ENCODE results near the gene TRAF4.

TRAF4 gene

DNA sequence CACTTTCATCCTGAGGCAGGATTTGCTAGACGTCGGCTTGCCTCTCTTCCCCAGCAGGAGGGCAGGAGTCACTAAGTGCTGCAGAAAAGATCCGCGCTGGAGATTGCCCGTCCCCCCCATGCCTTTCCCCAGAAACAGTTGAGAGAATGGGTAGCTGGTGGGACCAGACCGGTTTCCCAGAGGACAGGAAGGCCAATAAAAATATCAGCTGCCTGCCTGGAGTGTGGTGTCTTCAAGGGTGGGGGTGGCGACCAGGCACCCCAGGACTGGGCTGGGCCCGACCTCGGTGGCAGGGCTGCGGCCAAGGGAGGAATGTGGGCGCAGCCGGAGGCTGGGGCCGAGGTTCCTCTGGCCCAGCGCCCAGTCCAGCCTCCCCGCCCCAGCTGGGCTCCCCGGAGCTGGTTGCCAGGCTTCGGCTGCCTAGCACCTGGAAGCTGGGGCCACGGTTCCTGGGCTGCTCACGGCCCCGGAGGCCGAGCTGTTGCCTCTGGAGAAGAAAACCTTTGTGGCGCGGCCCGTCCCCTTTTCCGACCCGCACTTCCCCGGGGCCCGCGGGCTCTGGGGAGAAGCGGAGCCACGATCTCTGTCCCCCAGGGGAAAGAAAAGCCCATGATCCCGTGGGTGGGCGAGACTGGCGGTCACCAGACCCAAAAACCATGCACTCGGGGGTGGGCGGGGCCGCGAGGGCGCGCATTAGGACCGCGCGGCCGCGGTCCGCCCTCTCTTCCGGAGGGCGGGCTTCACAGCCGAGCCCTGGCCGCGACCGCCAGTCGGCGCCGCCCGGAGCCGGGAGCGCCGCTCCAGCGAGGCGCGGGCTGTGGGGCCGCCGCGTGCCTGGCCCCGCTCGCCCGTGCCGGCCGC is at the start of gene TRAF4:
Gene TRAF4 (plus strand): TSS at position 769 of the 861 bp plus-strand sequence. CDS start 102 bp downstream, outside the sequence.
- TF ChIP-seq, protein P1, sequence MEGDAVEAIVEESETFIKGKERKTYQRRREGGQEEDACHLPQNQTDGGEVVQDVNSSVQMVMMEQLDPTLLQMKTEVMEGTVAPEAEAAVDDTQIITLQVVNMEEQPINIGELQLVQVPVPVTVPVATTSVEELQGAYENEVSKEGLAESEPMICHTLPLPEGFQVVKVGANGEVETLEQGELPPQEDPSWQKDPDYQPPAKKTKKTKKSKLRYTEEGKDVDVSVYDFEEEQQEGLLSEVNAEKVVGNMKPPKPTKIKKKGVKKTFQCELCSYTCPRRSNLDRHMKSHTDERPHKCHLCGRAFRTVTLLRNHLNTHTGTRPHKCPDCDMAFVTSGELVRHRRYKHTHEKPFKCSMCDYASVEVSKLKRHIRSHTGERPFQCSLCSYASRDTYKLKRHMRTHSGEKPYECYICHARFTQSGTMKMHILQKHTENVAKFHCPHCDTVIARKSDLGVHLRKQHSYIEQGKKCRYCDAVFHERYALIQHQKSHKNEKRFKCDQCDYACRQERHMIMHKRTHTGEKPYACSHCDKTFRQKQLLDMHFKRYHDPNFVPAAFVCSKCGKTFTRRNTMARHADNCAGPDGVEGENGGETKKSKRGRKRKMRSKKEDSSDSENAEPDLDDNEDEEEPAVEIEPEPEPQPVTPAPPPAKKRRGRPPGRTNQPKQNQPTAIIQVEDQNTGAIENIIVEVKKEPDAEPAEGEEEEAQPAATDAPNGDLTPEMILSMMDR (IDR thresholded peaks at IDR 0.05; ENCODE audit: low read depth, low read length, missing control alignments), result no peak
- DNase-seq (ENCODE audit: extremely low read depth, low read depth), result peak; percentile 81
- H3K4me3 ChIP-seq (replicated peaks; ENCODE audit: low read depth, low read length), result peak within 1 kb of the TSS; percentile 72

DNA sequence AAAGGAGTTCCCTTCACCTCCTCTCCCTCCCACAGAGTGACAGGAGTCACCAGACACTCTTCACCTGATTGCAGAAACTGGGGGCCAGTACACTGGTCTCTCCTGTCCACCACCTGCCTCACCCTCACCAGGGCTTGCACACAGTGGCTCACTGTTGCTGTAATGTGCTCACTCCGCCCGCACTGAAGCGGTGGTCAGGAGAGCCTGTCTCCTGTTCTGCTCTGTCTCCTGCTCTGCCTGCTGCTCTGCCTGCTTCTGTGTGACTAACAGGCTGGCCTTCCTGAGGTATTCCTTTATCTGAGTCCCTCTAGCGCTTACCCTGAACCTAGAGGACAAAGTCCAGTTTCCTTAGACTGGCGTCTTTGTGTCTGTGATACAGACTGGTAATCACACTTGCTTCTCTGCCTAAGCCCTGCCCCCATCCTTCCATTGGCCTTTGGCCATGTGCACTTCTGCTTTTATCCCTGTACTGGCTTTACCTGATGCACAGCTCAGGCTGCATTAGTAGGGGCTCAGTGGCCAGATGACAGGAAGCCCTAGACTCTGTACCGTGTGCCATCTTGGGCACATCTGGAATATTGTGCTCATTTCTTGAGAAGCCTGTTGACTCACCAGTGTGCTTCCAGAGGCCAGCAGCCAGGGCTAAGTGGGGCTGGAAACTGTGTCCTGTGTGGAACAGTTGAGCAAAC is 45.4 kb upstream of the TRAF4 start:
- TF ChIP-seq, protein P1 (IDR thresholded peaks at IDR 0.05; ENCODE audit: low read depth, low read length, missing control alignments), result no peak
- no peak for DNase-seq (ENCODE audit: extremely low read depth, low read depth)
- no peak overlapping the region for H3K4me3 ChIP-seq (replicated peaks; ENCODE audit: low read depth, low read length)

DNA sequence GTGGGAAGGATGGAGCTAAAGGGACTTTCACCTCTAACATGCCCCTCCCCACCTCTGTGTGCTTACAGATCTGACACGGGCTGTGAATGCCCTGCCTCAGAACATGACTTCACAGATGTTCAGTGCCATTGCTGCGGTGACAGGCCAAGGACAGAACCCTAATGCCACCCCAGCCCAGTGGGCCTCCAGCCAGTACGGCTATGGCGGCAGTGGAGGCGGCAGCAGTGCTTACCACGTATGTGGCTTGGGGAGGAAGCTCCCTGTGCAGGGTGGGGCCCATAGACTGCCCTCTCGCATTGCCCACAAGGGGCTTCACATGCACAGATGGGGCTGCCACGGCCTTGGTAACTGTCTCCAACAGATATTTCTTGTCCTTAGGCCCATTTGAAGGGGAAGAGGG is 43.5 kb upstream of the TRAF4 start:
- DNase-seq (ENCODE audit: extremely low read depth, low read depth), result no peak
- TF ChIP-seq, protein P1 (IDR thresholded peaks at IDR 0.05; ENCODE audit: low read depth, low read length, missing control alignments), result no peak
- no peak overlapping the region for H3K4me3 ChIP-seq (replicated peaks; ENCODE audit: low read depth, low read length)

DNA sequence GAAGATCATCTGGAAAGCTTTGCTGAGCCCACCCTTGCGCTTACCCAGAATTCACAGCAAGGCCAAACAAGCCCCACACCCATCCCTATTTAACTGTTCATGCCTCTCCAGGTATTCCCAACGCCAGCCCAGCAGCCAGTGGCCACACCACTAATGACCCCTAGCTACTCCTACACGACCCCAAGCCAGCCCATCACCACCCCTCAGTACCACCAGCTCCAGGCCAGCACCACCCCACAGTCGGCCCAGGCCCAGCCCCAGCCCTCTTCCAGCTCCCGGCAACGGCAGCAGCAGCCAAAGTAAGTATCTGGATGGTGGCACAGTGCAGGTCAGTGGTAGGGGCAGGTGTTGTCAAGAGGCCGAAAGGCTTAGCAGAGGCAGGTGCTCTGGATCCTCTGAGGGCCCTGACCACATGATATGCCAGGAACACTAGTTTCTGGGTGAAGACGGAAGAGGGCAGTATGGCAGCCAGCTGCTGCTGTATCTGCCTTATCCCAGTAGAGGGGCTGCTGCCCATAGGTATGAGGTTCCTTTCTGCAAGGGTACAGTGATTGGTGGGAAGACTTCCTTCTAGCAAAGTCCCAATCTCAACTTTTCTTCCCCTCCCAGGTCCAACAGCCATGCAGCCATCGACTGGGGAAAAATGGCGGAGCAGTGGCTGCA is 42.9 kb upstream of the TRAF4 start:
- TF ChIP-seq, protein P1 (IDR thresholded peaks at IDR 0.05; ENCODE audit: low read depth, low read length, missing control alignments), result no peak
- DNase-seq (ENCODE audit: extremely low read depth, low read depth), result no peak
- H3K4me3 ChIP-seq (replicated peaks; ENCODE audit: low read depth, low read length), result no peak overlapping the region

GRCh38 chr17:28702026-28702751 is 41.6 kb upstream of the TRAF4 start:
- H3K4me3 ChIP-seq (replicated peaks; ENCODE audit: low read depth, low read length), result no peak overlapping the region
- TF ChIP-seq, protein P1 (IDR thresholded peaks at IDR 0.05; ENCODE audit: low read depth, low read length, missing control alignments), result no peak
- DNase-seq (ENCODE audit: extremely low read depth, low read depth), result no peak

GRCh38 chr17:28702752-28703150 is 41.1 kb upstream of the TRAF4 start:
- TF ChIP-seq, protein P1 (IDR thresholded peaks at IDR 0.05; ENCODE audit: low read depth, low read length, missing control alignments), result no peak

More at GRCh38 chr17:28702752-28703150, 41.1 kb upstream of the TRAF4 start:
- no peak overlapping the region for H3K4me3 ChIP-seq (replicated peaks; ENCODE audit: low read depth, low read length)
- DNase-seq (ENCODE audit: extremely low read depth, low read depth), result no peak

All from HFF-Myc (cell line).